ENCODE data around the gene TFDP2. TPM values are rescaled to one million over a fixed set of nuclear protein-coding genes. Genes with fewer than 3 reads are reported as not detected.

Gene TFDP2
- total and polyA plus RNA-seq, 2 donors from 2014 or later, result 38.7 to 50.6 TPM

DNA sequence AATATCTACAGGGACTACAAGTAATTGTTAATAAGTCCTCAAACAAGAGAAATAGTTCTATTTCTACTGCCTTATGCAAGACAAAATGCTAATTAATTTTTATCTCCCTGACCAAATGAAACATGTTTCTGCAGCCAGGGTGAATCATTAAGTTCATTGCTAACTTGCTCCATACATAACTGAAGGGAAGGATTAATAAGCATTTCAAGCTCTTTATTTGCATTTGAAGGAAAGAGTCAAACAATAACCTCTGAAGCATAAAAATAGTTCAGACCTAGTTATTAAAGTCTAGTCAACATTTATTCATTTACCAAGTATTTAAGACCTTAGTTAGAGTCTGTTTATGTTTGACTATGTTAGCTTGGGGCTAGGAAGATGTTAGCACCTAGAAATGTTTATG, 152.9 kb downstream of the TFDP2 start:
- intact Hi-C loops (cut with DNase I), result no loop called here
- DNase-seq (peak in 2 of 5 donors; percentile 30 to 48), FAIRE-seq (peak; percentile 99)
- Histone ChIP-seq H3K9ac (ENCODE audit: low read length in 3 of 3) (no peak overlapping the region), H3K27me3 (ENCODE audit: control insufficient read depth, insufficient read depth, low read length) (no peaks in the 10 kb centered on the region), H3K9me3 (ENCODE audit: control insufficient read depth in 2 of 3, insufficient read depth in 1 of 3, low read length in 3 of 3) (no peaks in the 10 kb centered on the region), H3K36me3 (ENCODE audit: control insufficient read depth in 2 of 3, insufficient read depth in 3 of 3, low read length in 3 of 3) (no peaks in the 10 kb centered on the region), H3K27ac (ENCODE audit: low read depth in 2 of 2, low read length in 2 of 2) (peak overlapping the region in 1 of 2 donors; percentile 48), H3K4me1 (ENCODE audit: control insufficient read depth in 2 of 3, insufficient read depth in 2 of 3, low read depth in 1 of 3, low read length in 3 of 3) (peaks cover 0 to 33% (median 3%) of the 10 kb centered on the region in 3 donors), H3K4me3 (ENCODE audit: low read length in 3 of 3) (peak overlapping the region in 2 of 3 donors; percentile 11 to 29)
- TF ChIP-seq, protein P1, sequence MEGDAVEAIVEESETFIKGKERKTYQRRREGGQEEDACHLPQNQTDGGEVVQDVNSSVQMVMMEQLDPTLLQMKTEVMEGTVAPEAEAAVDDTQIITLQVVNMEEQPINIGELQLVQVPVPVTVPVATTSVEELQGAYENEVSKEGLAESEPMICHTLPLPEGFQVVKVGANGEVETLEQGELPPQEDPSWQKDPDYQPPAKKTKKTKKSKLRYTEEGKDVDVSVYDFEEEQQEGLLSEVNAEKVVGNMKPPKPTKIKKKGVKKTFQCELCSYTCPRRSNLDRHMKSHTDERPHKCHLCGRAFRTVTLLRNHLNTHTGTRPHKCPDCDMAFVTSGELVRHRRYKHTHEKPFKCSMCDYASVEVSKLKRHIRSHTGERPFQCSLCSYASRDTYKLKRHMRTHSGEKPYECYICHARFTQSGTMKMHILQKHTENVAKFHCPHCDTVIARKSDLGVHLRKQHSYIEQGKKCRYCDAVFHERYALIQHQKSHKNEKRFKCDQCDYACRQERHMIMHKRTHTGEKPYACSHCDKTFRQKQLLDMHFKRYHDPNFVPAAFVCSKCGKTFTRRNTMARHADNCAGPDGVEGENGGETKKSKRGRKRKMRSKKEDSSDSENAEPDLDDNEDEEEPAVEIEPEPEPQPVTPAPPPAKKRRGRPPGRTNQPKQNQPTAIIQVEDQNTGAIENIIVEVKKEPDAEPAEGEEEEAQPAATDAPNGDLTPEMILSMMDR (IDR thresholded peaks at IDR 0.05; ENCODE audit: borderline replicate concordance, extremely low read depth, insufficient read depth), result no peak

DNA sequence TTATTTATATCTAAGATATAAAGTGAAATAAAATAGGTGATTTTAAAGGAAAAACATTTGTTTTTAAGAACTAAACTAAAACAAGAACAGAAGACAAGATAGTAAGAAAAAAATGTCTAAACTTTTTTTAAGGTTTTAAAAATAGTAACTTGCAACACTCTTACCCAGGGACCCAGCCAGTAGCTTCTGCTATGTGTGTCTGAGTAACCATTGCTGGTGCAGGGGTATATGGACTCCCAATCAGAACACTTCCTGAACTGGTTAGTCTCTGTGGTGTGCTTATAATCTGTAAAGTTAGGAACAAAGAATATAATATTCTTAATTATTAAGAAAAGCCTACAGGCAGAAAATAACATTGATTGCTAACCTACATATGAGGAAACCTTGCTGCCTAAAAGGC, 154.5 kb downstream of the TFDP2 start:
- DNase-seq, result no peak
- H3K9ac ChIP-seq (ENCODE audit: low read length in 3 of 3), result no peak overlapping the region
- H3K27me3 ChIP-seq (ENCODE audit: control insufficient read depth, insufficient read depth, low read length), result no peaks in the 10 kb centered on the region
- FAIRE-seq, result peak; percentile 80
- TF ChIP-seq, protein P1 (IDR thresholded peaks at IDR 0.05; ENCODE audit: borderline replicate concordance, extremely low read depth, insufficient read depth), result no peak
- intact Hi-C loops (cut with DNase I), result no loop called here
- H3K4me3 ChIP-seq (ENCODE audit: low read length in 3 of 3), result no peak overlapping the region
- H3K27ac ChIP-seq (ENCODE audit: low read depth in 2 of 2, low read length in 2 of 2), result peak overlapping the region in 1 of 2 donors; percentile 19
- peaks cover 0 to 30% (median 0%) of the 10 kb centered on the region in 3 donors for H3K4me1 ChIP-seq (ENCODE audit: control insufficient read depth in 2 of 3, insufficient read depth in 2 of 3, low read depth in 1 of 3, low read length in 3 of 3)
- no peaks in the 10 kb centered on the region for H3K9me3 ChIP-seq (ENCODE audit: control insufficient read depth in 2 of 3, insufficient read depth in 1 of 3, low read length in 3 of 3)
- no peaks in the 10 kb centered on the region for H3K36me3 ChIP-seq (ENCODE audit: control insufficient read depth in 2 of 3, insufficient read depth in 3 of 3, low read length in 3 of 3)

DNA sequence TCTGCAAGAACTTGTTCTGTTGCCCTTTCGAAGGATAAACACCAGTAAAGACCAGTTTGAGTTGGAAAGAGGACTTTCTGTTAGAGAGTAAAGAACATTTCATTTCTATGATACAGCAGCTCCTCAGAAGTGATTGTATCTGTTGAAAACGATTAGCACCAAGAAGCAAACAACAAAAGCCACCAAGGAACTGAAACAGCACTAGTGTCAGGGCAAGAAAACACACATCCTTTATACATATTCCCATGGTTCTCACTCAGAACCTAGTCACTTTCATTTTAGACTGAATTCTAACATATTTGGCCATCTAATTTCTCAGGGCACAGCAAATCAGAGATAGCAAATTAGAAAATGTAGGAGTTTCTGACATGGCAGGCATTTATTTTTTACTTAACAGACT, 156.8 kb downstream of the TFDP2 start:
- DNase-seq, result no peak
- Histone ChIP-seq H3K36me3 (ENCODE audit: control insufficient read depth in 2 of 3, insufficient read depth in 3 of 3, low read length in 3 of 3) (no peaks in the 10 kb centered on the region), H3K4me3 (ENCODE audit: low read length in 3 of 3) (no peak overlapping the region), H3K4me1 (ENCODE audit: control insufficient read depth in 2 of 3, insufficient read depth in 2 of 3, low read depth in 1 of 3, low read length in 3 of 3) (peaks cover 0 to 30% (median 0%) of the 10 kb centered on the region in 3 donors), H3K27ac (ENCODE audit: low read depth in 2 of 2, low read length in 2 of 2) (peak overlapping the region in 1 of 2 donors; percentile 3), H3K9ac (ENCODE audit: low read length in 3 of 3) (no peak overlapping the region), H3K27me3 (ENCODE audit: control insufficient read depth, insufficient read depth, low read length) (no peaks in the 10 kb centered on the region), H3K9me3 (ENCODE audit: control insufficient read depth in 2 of 3, insufficient read depth in 1 of 3, low read length in 3 of 3) (no peaks in the 10 kb centered on the region)
- TF ChIP-seq, protein P1 (IDR thresholded peaks at IDR 0.05; ENCODE audit: borderline replicate concordance, extremely low read depth, insufficient read depth), result no peak
- no peak for FAIRE-seq
- intact Hi-C loops (cut with DNase I), result no loop called here

DNA sequence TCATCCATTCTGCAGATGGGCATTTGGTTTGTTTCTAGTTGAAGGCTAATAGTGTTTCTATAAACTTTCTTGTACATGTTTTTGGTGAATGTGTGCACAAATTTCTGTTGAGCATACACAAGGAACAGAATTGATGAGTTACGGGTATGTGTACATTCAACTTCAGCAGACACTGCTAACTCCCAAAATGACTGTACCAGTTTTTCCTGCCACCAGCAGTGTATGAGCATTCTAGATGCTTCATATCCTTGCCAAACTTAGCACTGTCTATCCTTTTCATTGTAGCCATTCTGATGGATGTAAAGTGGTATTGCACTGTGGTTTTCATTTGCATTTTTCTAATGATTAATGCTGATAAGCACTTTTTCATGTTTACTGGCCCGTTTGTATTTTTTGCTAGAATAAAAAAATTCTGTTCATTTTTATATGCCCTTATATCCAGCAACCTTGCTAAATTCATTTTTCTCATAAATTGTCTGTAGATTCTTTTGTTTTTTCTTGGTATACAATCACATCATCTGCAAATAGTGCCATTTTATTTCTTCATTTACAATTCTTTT, 162.7 kb downstream of the TFDP2 start:
- TF ChIP-seq, protein P1 (IDR thresholded peaks at IDR 0.05; ENCODE audit: borderline replicate concordance, extremely low read depth, insufficient read depth), result no peak
- H3K36me3 ChIP-seq (ENCODE audit: control insufficient read depth in 2 of 3, insufficient read depth in 3 of 3, low read length in 3 of 3), result no peaks in the 10 kb centered on the region
- no peak for DNase-seq
- no peak overlapping the region for H3K27ac ChIP-seq (ENCODE audit: low read depth in 2 of 2, low read length in 2 of 2)
- no peak for FAIRE-seq
- no peaks in the 10 kb centered on the region for H3K4me1 ChIP-seq (ENCODE audit: control insufficient read depth in 2 of 3, insufficient read depth in 2 of 3, low read depth in 1 of 3, low read length in 3 of 3)
- H3K4me3 ChIP-seq (ENCODE audit: low read length in 3 of 3), result no peak overlapping the region
- no peak overlapping the region for H3K9ac ChIP-seq (ENCODE audit: low read length in 3 of 3)
- intact Hi-C loops (cut with DNase I), result no loop called here
- H3K9me3 ChIP-seq (ENCODE audit: control insufficient read depth in 2 of 3, insufficient read depth in 1 of 3, low read length in 3 of 3), result no peaks in the 10 kb centered on the region
- H3K27me3 ChIP-seq (ENCODE audit: control insufficient read depth, insufficient read depth, low read length), result no peaks in the 10 kb centered on the region

Measured in kidney (tissue), 14 donors.